ENCODE measurements around the gene CCDC192.

DNA sequence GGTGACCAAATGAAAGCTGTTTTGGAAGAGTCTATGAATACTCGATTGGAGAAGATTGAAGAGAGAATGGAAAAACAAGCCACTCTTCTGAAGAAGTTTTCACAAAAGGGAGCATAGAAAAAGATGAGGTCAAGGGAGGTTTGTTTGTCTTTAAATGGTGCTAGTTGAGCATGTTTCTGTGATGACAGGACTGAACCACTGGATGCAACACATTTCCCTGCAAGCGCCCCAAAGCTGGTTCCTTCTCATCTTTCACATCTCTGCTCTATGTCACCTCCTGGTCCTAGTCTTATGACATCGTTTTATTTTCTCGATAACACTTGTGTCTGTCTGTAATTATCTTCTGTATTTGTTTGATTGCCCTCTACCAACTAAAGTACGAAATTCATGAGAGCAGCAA, 3.8 kb upstream of the CCDC192 start:
- TF ChIP-seq, protein P1, sequence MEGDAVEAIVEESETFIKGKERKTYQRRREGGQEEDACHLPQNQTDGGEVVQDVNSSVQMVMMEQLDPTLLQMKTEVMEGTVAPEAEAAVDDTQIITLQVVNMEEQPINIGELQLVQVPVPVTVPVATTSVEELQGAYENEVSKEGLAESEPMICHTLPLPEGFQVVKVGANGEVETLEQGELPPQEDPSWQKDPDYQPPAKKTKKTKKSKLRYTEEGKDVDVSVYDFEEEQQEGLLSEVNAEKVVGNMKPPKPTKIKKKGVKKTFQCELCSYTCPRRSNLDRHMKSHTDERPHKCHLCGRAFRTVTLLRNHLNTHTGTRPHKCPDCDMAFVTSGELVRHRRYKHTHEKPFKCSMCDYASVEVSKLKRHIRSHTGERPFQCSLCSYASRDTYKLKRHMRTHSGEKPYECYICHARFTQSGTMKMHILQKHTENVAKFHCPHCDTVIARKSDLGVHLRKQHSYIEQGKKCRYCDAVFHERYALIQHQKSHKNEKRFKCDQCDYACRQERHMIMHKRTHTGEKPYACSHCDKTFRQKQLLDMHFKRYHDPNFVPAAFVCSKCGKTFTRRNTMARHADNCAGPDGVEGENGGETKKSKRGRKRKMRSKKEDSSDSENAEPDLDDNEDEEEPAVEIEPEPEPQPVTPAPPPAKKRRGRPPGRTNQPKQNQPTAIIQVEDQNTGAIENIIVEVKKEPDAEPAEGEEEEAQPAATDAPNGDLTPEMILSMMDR (conservative IDR thresholded peaks at IDR 0.05; ENCODE audit: low read depth, low read length): no peak
- TF ChIP-seq MAFK (IDR thresholded peaks at IDR 0.05; ENCODE audit: low read depth, low read length): no peak
- no peak for TF ChIP-seq POLR2A (IDR thresholded peaks at IDR 0.05; ENCODE audit: low read depth, low read length)
- TF ChIP-seq RAD21 (IDR thresholded peaks at IDR 0.05; ENCODE audit: low read length): no peak
- no peak for TF ChIP-seq MAZ (IDR thresholded peaks at IDR 0.05; ENCODE audit: borderline replicate concordance, low read depth, low read length)
- TF ChIP-seq BHLHE40 (IDR thresholded peaks at IDR 0.05; ENCODE audit: low read depth, low read length): no peak
- TF ChIP-seq CHD1 (IDR thresholded peaks at IDR 0.05; ENCODE audit: low read depth, low read length): no peak
- no peak for TF ChIP-seq CEBPB (IDR thresholded peaks at IDR 0.05; ENCODE audit: low read depth, low read length)
- TF ChIP-seq, protein P2, sequence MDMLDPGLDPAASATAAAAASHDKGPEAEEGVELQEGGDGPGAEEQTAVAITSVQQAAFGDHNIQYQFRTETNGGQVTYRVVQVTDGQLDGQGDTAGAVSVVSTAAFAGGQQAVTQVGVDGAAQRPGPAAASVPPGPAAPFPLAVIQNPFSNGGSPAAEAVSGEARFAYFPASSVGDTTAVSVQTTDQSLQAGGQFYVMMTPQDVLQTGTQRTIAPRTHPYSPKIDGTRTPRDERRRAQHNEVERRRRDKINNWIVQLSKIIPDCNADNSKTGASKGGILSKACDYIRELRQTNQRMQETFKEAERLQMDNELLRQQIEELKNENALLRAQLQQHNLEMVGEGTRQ (IDR thresholded peaks at IDR 0.05; ENCODE audit: low read depth, low read length): no peak
- TF ChIP-seq FOS (IDR thresholded peaks at IDR 0.05; ENCODE audit: low read depth, low read length): no peak
- no peak for TF ChIP-seq RCOR1 (IDR thresholded peaks at IDR 0.05; ENCODE audit: insufficient replicate concordance, low read length)

Measured in IMR-90 (cell line).